Left renal pelvis (tissue), 4 donors: ENCODE data around the gene RBM34. TPM values are rescaled to one million over a fixed set of nuclear protein-coding genes. Genes with fewer than 3 reads are reported as not detected.
A peak's percentile ranks its signal among the peaks of the same experiment; 100 is the strongest.
"Not testable (repeated sequence)": the region's sequence is repeated elsewhere in the genome, so short reads cannot be mapped to it uniquely, and the experiment has no call there.

Source experiments
- DNase-seq, 4 donors: peaks; one replicate each; pipeline ENCODE4 v3.0.0-alpha.2; 2013; ENCODE audit warnings: low read depth in 4 of 4, low spot score in 3 of 4
- polyA plus RNA-seq, 4 donors: library from polyadenylated mRNA; unstranded; fragments of 120-200 nt; gene quantifications; one replicate each; pipeline ENCODE4 v1.2.1, GENCODE V29; 2013; ENCODE audit not compliant: insufficient read length in 4 of 4

Gene RBM34
- 10 to 100 TPM; 56.7 to 90.0 (median 77.7) TPM for polyA plus RNA-seq

GRCh38 chr1:235160957-235161684 lies at the start of gene RBM34:
Gene RBM34, minus strand, starts transcription at chr1:235161250. Its CDS starts 24 bp downstream, at chr1:235161226.
- DNase-seq, result peak; percentile 75 to 82 (median 80)

- DNase-seq, result no peak
Measured at GRCh38 chr1:235207209-235207565, 46.1 kb upstream of the RBM34 start.

GRCh38 chr1:235206533-235207208 lies 45.6 kb upstream of the RBM34 start:
- DNase-seq, result no peak

GRCh38 chr1:235205687-235206086 lies 44.6 kb upstream of the RBM34 start:
- DNase-seq, result no peak

- DNase-seq, result no peak
Measured at GRCh38 chr1:235203428-235203827, 42.4 kb upstream of the RBM34 start.

GRCh38 chr1:235202447-235202846 lies 41.4 kb upstream of the RBM34 start:
- not testable (repeated sequence) for DNase-seq

GRCh38 chr1:235199441-235199840 lies 38.4 kb upstream of the RBM34 start:
- DNase-seq, result no peak

GRCh38 chr1:235190431-235190830 lies 29.4 kb upstream of the RBM34 start:
- no peak for DNase-seq

- DNase-seq, result no peak
Measured at GRCh38 chr1:235187316-235187715, 26.3 kb upstream of the RBM34 start.

GRCh38 chr1:235181561-235182245 lies 20.7 kb upstream of the RBM34 start:
- DNase-seq, result no peak

- DNase-seq, result no peak
Measured at GRCh38 chr1:235180916-235181460, 19.9 kb upstream of the RBM34 start.

GRCh38 chr1:235176486-235176885 lies 15.4 kb upstream of the RBM34 start:
- no peak for DNase-seq

GRCh38 chr1:235169986-235170385 lies 8.9 kb upstream of the RBM34 start:
- no peak for DNase-seq

- DNase-seq, result no peak
Measured at GRCh38 chr1:235168375-235168774, 7.3 kb upstream of the RBM34 start.

GRCh38 chr1:235161685-235162327 lies 756 bp upstream of the RBM34 start:
- peak in 1 of 4 donors; percentile 1 for DNase-seq

- DNase-seq, result peak in 2 of 4 donors; percentile 2 to 20
Measured at GRCh38 chr1:235160383-235160956, 580 bp downstream of the RBM34 start.

- not testable (repeated sequence) for DNase-seq
Measured at GRCh38 chr1:235159930-235160329, 1.1 kb downstream of the RBM34 start.

GRCh38 chr1:235159284-235159683 lies 1.8 kb downstream of the RBM34 start:
- not testable (repeated sequence) for DNase-seq

GRCh38 chr1:235158680-235159079 lies 2.4 kb downstream of the RBM34 start:
- DNase-seq, result no peak

- no peak for DNase-seq
Measured at GRCh38 chr1:235157150-235157549, 3.9 kb downstream of the RBM34 start.
